ENCODE results near the gene EGLN2.
"Not testable (repeated sequence)": the region's sequence is repeated elsewhere in the genome, so short reads cannot be mapped to it uniquely, and the experiment has no call there.

Gene EGLN2

GRCh38 chr19:40798683-40799557 lies at the start of gene EGLN2:
TSS of gene EGLN2 (plus strand) at chr19:40799191. CDS start at chr19:40800573, 1,382 bp downstream.
- DNase-seq (ENCODE audit: low read depth in 1 of 2, low spot score in 1 of 2), result peak; percentile 100

- peak; percentile 94 to 98 for DNase-seq (ENCODE audit: low read depth in 1 of 2, low spot score in 1 of 2)
Measured at GRCh38 chr19:40750058-40750873, 48.7 kb upstream of the EGLN2 start, which contains the start of gene ACTMAP. TSS of gene ACTMAP (minus strand) at chr19:40750477. CDS start at chr19:40749803, 674 bp downstream.

DNA sequence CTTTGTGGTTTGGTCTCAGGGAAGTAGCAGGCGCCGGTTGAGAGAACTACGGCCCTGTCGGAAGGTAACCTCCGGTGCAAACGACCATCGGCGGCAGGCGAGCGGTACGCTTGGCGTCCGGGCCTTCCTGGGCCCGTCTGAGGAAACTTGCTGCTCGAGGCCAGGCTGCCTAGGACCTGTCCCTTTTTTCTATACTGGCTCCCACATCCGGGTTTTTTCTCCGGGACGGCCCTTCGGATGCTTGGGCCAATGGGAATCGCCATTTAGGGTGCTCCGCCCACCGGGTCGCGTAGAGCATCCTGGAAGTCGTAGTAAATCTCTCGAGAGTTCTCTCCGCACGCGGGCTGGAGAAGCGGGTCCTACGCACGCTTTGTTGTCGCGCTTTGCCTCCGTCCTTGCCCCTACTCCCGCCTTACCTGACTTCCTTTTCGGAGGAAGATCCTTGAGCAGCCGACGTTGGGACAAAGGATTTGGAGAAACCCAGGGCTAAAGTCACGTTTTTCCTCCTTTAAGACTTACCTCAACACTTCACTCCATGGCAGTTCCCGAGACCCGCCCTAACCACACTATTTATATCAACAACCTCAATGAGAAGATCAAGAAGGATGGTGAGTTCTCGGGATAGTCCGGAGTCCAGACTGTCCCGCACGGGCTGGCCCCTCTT lies 48.0 kb upstream of the EGLN2 start, which contains the start of gene SNRPA:
Gene SNRPA, plus strand, starts transcription at position 330 of the 664 bp plus-strand sequence. Its CDS starts 206 bp downstream, at position 536.
- peak; percentile 85 to 93 for DNase-seq (ENCODE audit: low read depth in 1 of 2, low spot score in 1 of 2)

GRCh38 chr19:40752257-40752781 lies 46.7 kb upstream of the EGLN2 start:
- DNase-seq (ENCODE audit: low read depth in 1 of 2, low spot score in 1 of 2), result no peak

GRCh38 chr19:40754611-40755247 lies 44.3 kb upstream of the EGLN2 start:
- peak in 1 of 2 donors; percentile 38 for DNase-seq (ENCODE audit: low read depth in 1 of 2, low spot score in 1 of 2)

DNA sequence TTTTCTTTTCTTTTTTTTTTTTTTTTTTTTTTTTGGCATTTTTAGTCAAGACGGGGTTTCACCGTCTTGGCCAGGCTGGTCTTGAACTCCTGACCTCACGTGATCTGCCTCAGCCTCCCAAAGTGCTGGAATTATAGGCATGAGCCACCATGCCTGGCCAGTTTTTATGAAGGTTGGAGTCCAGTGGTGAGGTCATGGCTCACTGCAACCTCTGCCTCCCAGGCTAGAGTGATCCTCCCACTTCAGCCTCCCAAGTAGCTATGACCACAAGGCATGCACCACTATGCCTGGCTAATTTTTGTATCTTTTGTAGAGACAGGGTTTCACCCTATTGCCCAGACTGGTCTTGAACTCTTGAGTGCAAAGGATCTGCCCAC lies 43.8 kb upstream of the EGLN2 start:
- DNase-seq (ENCODE audit: low read depth in 1 of 2, low spot score in 1 of 2), result no peak

- DNase-seq (ENCODE audit: low read depth in 1 of 2, low spot score in 1 of 2), result no peak
Measured at GRCh38 chr19:40755791-40756190, 43.2 kb upstream of the EGLN2 start.

DNA sequence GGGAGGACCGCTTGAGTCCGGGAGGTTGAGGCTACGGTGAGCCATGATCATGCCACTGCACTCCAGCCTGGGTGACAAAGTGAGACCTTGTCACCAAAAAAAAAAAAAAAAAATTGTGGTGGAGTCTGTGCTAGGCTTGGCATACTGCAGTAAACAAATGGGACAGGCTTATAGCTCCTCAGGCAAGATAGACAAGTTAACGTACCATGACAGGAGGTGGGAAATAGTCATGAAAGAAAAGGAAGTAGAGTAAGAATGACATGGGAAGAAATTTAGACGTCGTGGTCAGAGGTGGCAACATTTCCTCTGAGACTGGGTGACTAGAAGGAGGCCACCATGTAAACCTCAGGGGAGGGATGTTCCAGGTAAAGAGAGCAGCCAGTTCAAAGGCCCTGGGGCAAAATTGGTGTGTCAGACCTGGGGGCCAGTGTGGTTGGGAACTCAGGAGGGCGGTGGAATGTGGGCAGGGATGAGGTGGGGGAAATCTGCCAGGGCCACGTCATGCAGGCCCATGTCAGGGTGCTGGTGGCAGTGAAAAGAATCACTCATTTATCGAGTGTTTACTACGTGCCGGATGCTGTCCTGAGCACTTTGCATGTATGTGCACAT lies 42.4 kb upstream of the EGLN2 start:
- no peak for DNase-seq (ENCODE audit: low read depth in 1 of 2, low spot score in 1 of 2)

GRCh38 chr19:40758491-40758890 lies 40.5 kb upstream of the EGLN2 start:
- no peak for DNase-seq (ENCODE audit: low read depth in 1 of 2, low spot score in 1 of 2)

DNA sequence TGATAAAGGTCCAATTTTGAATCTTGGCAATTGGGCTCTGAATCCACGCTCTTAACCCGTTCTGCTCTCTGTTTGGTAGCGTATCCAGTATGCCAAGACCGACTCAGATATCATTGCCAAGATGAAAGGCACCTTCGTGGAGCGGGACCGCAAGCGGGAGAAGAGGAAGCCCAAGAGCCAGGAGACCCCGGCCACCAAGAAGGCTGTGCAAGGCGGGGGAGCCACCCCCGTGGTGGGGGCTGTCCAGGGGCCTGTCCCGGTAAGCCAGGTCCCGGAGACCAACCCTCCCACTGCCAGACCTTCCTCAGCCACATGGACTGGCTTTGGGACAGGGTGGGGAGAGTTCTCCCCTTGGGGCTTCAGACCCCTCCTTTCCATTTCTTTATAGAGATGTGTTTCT lies 39.6 kb upstream of the EGLN2 start:
- DNase-seq (ENCODE audit: low read depth in 1 of 2, low spot score in 1 of 2), result no peak

DNA sequence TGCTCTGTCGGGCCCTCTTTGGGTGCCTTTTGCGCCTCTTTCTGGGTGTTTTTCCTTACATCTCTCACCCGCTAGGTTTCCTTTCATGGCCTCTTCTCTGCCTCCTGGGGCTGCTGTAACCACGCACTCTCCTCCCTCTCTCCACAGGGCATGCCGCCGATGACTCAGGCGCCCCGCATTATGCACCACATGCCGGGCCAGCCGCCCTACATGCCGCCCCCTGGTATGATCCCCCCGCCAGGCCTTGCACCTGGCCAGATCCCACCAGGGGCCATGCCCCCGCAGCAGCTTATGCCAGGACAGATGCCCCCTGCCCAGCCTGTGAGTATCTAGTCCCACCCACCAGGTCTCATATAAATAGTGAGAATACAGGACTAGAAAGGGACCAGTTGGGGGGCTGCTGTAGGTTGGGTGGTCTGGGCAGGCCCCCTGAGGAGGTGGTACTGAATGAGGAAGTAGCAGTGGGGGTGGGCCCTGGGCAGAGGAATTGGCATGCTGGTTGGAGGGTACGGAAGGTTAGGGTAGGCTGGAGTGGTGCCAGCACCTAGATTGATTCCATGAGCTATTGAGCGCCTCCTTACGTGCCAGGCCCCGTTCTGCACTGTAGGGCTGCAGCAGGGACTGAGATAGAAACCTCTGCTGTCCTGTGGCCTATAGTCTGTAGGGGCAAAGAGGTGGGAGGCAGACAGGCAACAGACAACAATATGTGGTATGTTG lies 36.1 kb upstream of the EGLN2 start:
- no peak for DNase-seq (ENCODE audit: low read depth in 1 of 2, low spot score in 1 of 2)

DNA sequence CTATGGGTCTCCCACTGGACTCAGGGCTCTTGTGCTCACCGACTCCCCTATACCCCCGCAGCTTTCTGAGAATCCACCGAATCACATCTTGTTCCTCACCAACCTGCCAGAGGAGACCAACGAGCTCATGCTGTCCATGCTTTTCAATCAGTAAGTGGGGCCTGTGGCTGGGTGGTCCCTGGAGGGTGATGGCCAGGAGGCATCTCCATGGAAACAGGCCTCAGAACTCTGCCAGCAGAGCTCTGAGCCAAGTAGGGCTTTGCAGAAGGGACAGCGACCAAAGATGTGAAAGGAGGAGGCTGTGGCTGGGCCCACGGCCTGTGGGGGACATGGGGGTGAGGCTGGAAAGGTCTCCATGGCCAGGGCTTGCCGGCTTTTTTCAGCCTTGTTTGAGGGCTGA lies 35.5 kb upstream of the EGLN2 start:
- DNase-seq (ENCODE audit: low read depth in 1 of 2, low spot score in 1 of 2), result no peak

- DNase-seq (ENCODE audit: low read depth in 1 of 2, low spot score in 1 of 2), result no peak
Measured at GRCh38 chr19:40763963-40764362, 35.0 kb upstream of the EGLN2 start.

DNA sequence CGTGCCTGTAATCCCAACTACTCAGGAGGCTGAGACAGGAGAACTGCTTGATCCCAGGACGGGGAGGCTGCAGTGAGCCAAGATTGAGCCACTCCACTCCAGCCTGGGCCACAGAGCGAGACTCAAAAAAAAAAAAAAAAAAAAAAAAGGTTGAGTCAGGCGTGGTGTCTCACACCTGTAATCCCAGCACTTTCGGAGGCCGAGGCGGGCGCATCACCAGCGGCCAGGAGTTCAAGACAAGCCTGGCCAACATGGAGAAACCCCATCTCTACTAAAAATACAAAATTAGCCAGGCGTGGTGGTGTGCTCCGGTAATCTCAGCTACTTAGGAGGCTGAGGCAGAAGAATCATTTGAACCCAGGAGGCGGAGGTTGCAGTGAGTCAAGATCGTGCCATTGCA lies 32.6 kb upstream of the EGLN2 start:
- not testable (repeated sequence) for DNase-seq (ENCODE audit: low read depth in 1 of 2, low spot score in 1 of 2)

DNA sequence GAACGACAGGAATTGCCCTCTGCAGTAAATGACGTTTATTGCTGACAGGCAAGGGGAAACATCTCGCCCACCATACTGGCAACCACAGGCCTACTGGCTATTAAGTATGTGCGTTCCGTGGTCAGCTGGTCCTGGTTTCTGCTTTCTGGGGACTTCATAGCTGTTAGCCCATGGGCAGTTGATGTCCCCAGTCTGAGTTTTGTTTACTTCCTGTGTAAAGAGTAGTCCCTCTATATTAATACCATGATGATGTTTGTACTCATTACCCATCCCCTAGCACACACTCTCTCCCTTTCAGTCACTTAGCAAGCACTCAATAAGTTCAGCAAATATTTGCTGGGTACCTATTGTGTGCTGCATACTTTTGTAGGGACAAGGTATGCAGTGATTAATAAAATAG lies 30.1 kb upstream of the EGLN2 start:
- DNase-seq (ENCODE audit: low read depth in 1 of 2, low spot score in 1 of 2), result no peak

DNA sequence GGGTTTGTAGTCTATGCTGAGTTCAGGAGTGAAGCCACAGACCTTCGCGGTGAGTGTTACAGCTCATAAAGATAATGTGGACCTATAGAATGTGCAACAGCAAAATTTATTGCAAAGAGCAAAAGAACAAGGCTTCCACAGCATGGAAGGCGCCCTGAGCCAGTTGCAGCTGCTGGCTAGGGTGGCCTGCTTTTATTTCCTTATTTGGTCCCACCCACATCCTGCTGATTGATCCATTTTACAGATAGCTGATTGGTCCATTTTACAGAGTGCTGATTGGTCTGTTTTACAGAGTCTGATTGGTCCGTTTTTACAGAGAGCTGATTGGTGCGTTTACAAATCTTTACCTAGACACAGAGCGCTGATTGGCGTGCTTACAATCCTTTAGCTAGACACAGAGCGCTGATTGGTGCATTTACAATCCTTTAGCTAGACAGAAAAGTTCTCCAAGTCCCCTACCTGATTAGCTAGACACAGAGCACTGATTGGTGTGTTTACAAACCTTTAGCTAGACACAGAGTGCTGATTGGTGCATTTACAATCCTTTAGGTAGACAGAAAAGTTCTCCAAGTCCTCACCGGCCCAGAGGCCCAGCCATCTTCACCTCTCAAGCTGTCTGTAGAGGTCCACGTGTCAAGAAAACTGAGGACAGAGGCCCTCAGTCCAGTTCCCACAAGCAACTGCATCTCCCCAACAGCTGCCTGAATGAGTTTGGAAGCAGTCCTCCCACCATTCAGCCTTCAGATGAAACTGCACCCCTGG lies 27.7 kb upstream of the EGLN2 start:
- DNase-seq (ENCODE audit: low read depth in 1 of 2, low spot score in 1 of 2), result not testable (repeated sequence)

DNA sequence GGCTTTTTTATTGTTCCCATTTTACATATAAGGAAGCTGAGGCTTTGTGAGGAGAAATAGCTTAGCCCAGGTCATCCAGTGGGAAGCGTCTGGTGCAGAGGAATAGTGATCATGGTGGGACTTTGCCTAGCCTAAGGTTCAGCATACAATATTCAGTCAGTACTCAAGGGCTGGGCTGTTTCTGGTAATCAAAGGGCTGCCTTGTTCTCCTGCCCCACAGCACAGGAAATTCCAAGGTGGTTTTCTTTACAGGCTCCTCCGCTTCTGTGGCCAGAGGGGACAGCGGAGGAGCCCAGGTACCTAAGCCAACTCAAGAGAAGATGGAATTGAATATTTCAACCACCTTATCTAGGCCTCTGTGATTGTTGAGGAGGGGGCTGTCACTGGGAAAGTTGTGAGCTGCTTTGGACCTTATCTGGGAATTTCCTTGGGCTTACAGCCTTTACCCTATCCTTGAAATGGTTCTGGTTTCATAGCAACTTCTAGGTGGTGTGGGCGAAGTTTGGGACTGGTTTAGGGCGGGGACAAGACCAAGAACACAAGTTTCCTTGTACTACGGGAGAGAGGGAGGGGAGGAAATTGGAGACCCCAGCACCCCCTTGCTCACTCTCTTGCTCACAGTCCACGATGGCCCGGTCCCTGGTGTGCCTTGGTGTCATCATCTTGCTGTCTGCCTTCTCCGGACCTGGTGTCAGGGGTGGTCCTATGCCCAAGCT lies 23.9 kb upstream of the EGLN2 start, which contains the start of gene MIA:
Gene MIA, plus strand, starts transcription at position 606 of the 716 bp plus-strand sequence. Its CDS starts 22 bp downstream, at position 628.
- DNase-seq (ENCODE audit: low read depth in 1 of 2, low spot score in 1 of 2), result no peak

- DNase-seq (ENCODE audit: low read depth in 1 of 2, low spot score in 1 of 2), result no peak
Measured at GRCh38 chr19:40775632-40776022, 23.4 kb upstream of the EGLN2 start.

Measured in stimulated activated CD4-positive, alpha-beta T cell treated with anti-CD3 and anti-CD28 coated beads, Interleukin-15, amount 100 ng/mL, for 1 hour (primary cell).